WTC11 (cell line): ENCODE results near the gene KIAA1328. TPM values are rescaled to one million over a fixed set of nuclear protein-coding genes. Genes with fewer than 3 reads are reported as not detected.

Experiments
- ATAC-seq: fragments of 200-7000 bp; cut with Tn5 transposase; 2 replicates; pipeline ENCODE4 v1.10.0; 2021; ENCODE audit warnings: mild to moderate bottlenecking, moderate library complexity
- CTCF ChIA-PET: fragments of 300-600 bp; sonication (Branson Sonifier 250); formaldehyde crosslinking; loops from one replicate; lab custom pipeline; 2021; ENCODE audit warnings: antibody characterized with exemption; lab: Charles Lee
- POLR2A ChIA-PET: fragments of 350-600 bp; sonication (Branson Sonifier 250); formaldehyde crosslinking; loops from one replicate; lab custom pipeline; 2021; ENCODE audit warnings: antibody characterized with exemption; lab: Charles Lee
- DNase-seq: peaks from one replicate; pipeline ENCODE4 v3.0.0; 2021; ENCODE audit warnings: low spot score
- H3K27ac Mint-ChIP-seq: 2 replicates; pipeline ENCODE4 v1.8.0; 2021; ENCODE audit warnings: mixed read lengths
- H3K27me3 Mint-ChIP-seq: 2 replicates; pipeline ENCODE4 v1.8.0; 2021; ENCODE audit warnings: low read depth, mild to moderate bottlenecking, moderate library complexity, mixed read lengths
- H3K36me3 Mint-ChIP-seq: 2 replicates; pipeline ENCODE4 v1.8.0; 2021; ENCODE audit warnings: mixed read lengths
- H3K4me1 Mint-ChIP-seq: 2 replicates; pipeline ENCODE4 v1.8.0; 2022; ENCODE audit warnings: mixed read lengths
- H3K4me3 Mint-ChIP-seq: 2 replicates; pipeline ENCODE4 v1.8.0; 2021; ENCODE audit warnings: mild to moderate bottlenecking, moderate library complexity, mixed read lengths
- H3K9me3 Mint-ChIP-seq: 2 replicates; pipeline ENCODE4 v1.8.0; 2021; ENCODE audit warnings: mixed read lengths
- ATF1 ChIP-seq: sonication (generic); formaldehyde crosslinking; IDR thresholded peaks from 2 replicates; pipeline ENCODE4 v1.8.1; 2023; ENCODE audit warnings: mild to moderate bottlenecking, moderate library complexity, missing genetic modification reagents
- CDX4 ChIP-seq: fragments of 250-450 bp; sonication (Bioruptor Pico); IDR thresholded peaks from 2 replicates; pipeline ENCODE4 v1.9.0; 2021; ENCODE audit warnings: moderate library complexity, mild to moderate bottlenecking, inconsistent platforms, borderline replicate concordance
- CREM ChIP-seq: sonication (generic); formaldehyde crosslinking; IDR thresholded peaks from 2 replicates; pipeline ENCODE4 v1.8.1; 2022; ENCODE audit warnings: mild to moderate bottlenecking, missing genetic modification reagents, moderate library complexity
- CTCF ChIP-seq: fragments of 200-600 bp; IDR thresholded peaks from 2 replicates; pipeline ENCODE4 v1.8.0; 2022; ENCODE audit warnings: antibody characterized with exemption
- E2F1 ChIP-seq: sonication (generic); formaldehyde crosslinking; IDR thresholded peaks from 2 replicates; pipeline ENCODE4 v1.8.0; 2022; ENCODE audit warnings: mild to moderate bottlenecking, missing genetic modification reagents
- GABPB1 ChIP-seq: sonication (generic); formaldehyde crosslinking; IDR thresholded peaks from 2 replicates; pipeline ENCODE4 v1.8.1; 2023; ENCODE audit warnings: mild to moderate bottlenecking, missing genetic modification reagents
- GTF2I ChIP-seq: fragments of 250-450 bp; sonication (Bioruptor Pico); conservative IDR thresholded peaks from 2 replicates; pipeline ENCODE4 v1.4.0; 2021; ENCODE audit warnings: mild to moderate bottlenecking
- IRF2 ChIP-seq: sonication (generic); formaldehyde crosslinking; IDR thresholded peaks from 2 replicates; pipeline ENCODE4 v1.8.0; 2022; ENCODE audit warnings: low read depth, missing genetic modification reagents, borderline replicate concordance
- MAX ChIP-seq: sonication (generic); formaldehyde crosslinking; IDR thresholded peaks from 2 replicates; pipeline ENCODE4 v1.8.0; 2022; ENCODE audit warnings: mild to moderate bottlenecking, missing genetic modification reagents
- MYBL2 ChIP-seq: sonication (generic); formaldehyde crosslinking; IDR thresholded peaks from 2 replicates; pipeline ENCODE4 v1.8.1; 2023; ENCODE audit warnings: mild to moderate bottlenecking, moderate library complexity, missing genetic modification reagents
- NFE2L1 ChIP-seq: sonication (generic); formaldehyde crosslinking; IDR thresholded peaks from 2 replicates; pipeline ENCODE4 v1.8.1; 2023; ENCODE audit warnings: missing genetic modification reagents
- NR2C2 ChIP-seq: sonication (generic); formaldehyde crosslinking; IDR thresholded peaks from 2 replicates; pipeline ENCODE4 v1.8.0; 2022; ENCODE audit warnings: mild to moderate bottlenecking, missing genetic modification reagents
- OVOL2 ChIP-seq: fragments of 250-450 bp; sonication (Bioruptor Pico); IDR thresholded peaks from 2 replicates; pipeline ENCODE4 v1.9.0; 2021; ENCODE audit warnings: mild to moderate bottlenecking, borderline replicate concordance
- TP53 ChIP-seq: sonication (generic); formaldehyde crosslinking; IDR thresholded peaks from 2 replicates; pipeline ENCODE4 v1.8.1; 2023; ENCODE audit warnings: mild to moderate bottlenecking, missing genetic modification reagents
- USF1 ChIP-seq: sonication (generic); formaldehyde crosslinking; IDR thresholded peaks from 2 replicates; pipeline ENCODE4 v1.8.0; 2022; ENCODE audit warnings: mild to moderate bottlenecking, missing genetic modification reagents
- ZBTB21 ChIP-seq: sonication (generic); formaldehyde crosslinking; IDR thresholded peaks from 2 replicates; pipeline ENCODE4 v1.8.1; 2023; ENCODE audit warnings: mild to moderate bottlenecking, missing genetic modification reagents, borderline replicate concordance
- ZBTB43 ChIP-seq: sonication (generic); formaldehyde crosslinking; IDR thresholded peaks from 2 replicates; pipeline ENCODE4 v1.8.1; 2023; ENCODE audit warnings: mild to moderate bottlenecking, missing genetic modification reagents
- ZNF423 ChIP-seq: fragments of 250-450 bp; sonication (Bioruptor Pico); IDR thresholded peaks from 2 replicates; pipeline ENCODE4 v2.1.2; 2022; ENCODE audit warnings: mild to moderate bottlenecking, moderate library complexity
- ZNF512 ChIP-seq: sonication (generic); formaldehyde crosslinking; IDR thresholded peaks from 2 replicates; pipeline ENCODE4 v1.8.1; 2022; ENCODE audit warnings: missing genetic modification reagents, borderline replicate concordance
- total RNA-seq: library from RNA; stranded (reverse); gene quantifications from 3 replicates; pipeline ENCODE4 v1.2.3, GENCODE V29; 2021
- TF ChIP-seq, protein P1 (sequence below): fragments of 250-450 bp; sonication (Bioruptor Pico); IDR thresholded peaks from 2 replicates; pipeline ENCODE4 v2.1.2; 2022; ENCODE audit warnings: mild to moderate bottlenecking, moderate library complexity

Gene KIAA1328
- total RNA-seq, 1 experiment from 2014 or later: 4.8 TPM

GRCh38 chr18:37210781-37211180 lies 381.9 kb downstream of the KIAA1328 start:
- peaks cover 79% of the 10 kb centered on the region for H3K27me3 Mint-ChIP-seq
- DNase-seq (no peak), ATAC-seq (no peak)
- no peak for TF ChIP-seq ZBTB21 (CRISPR knock-in tag)
- TF ChIP-seq MAX (CRISPR knock-in tag): no peak
- no peak for TF ChIP-seq MYBL2 (CRISPR knock-in tag)
- ChIA-PET CTCF (no interaction called here), POLR2A (no interaction called here)
- peaks cover 6% of the 10 kb centered on the region for H3K36me3 Mint-ChIP-seq
- no peak overlapping the region for H3K4me3 Mint-ChIP-seq
- H3K9me3 Mint-ChIP-seq: peaks cover 7% of the 10 kb centered on the region
- no peak overlapping the region for H3K27ac Mint-ChIP-seq
- peaks cover 2% of the 10 kb centered on the region; the same call in 1 of the 2 replicates for H3K4me1 Mint-ChIP-seq

- peak; percentile 79 for ATAC-seq
- POLR2A ChIA-PET: no interaction called here
- peaks cover 9% of the 10 kb centered on the region for H3K36me3 Mint-ChIP-seq
- DNase-seq: no peak
- CTCF ChIA-PET: interaction anchor here (0.8 to 1.5 kb wide), 5 partner anchors 39 to 276 kb away, joined by 3 to 4 read pairs (median 3); no protein-coding TSS in a partner anchor
- peaks cover 26% of the 10 kb centered on the region for H3K4me1 Mint-ChIP-seq
- peaks cover 100% of the 10 kb centered on the region for H3K27me3 Mint-ChIP-seq
- H3K4me3 Mint-ChIP-seq: peak overlapping the region; percentile 32
- peaks cover 7% of the 10 kb centered on the region for H3K9me3 Mint-ChIP-seq
- no peak for TF ChIP-seq ZBTB43 (CRISPR knock-in tag)
- no peak for TF ChIP-seq IRF2 (CRISPR knock-in tag)
- TF ChIP-seq USF1 (CRISPR knock-in tag): no peak
- no peak for TF ChIP-seq GABPB1 (CRISPR knock-in tag)
- TF ChIP-seq E2F1 (CRISPR knock-in tag): no peak
- TF ChIP-seq, protein P1, sequence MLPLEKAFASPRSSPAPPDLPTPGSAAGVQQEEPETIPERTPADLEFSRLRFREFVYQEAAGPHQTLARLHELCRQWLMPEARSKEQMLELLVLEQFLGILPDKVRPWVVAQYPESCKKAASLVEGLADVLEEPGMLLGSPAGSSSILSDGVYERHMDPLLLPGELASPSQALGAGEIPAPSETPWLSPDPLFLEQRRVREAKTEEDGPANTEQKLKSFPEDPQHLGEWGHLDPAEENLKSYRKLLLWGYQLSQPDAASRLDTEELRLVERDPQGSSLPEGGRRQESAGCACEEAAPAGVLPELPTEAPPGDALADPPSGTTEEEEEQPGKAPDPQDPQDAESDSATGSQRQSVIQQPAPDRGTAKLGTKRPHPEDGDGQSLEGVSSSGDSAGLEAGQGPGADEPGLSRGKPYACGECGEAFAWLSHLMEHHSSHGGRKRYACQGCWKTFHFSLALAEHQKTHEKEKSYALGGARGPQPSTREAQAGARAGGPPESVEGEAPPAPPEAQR: no peak
- TF ChIP-seq NR2C2 (CRISPR knock-in tag): no peak
- no peak for TF ChIP-seq OVOL2 (CRISPR knock-in tag)
- TF ChIP-seq NFE2L1: no peak
- no peak for TF ChIP-seq GTF2I
- TF ChIP-seq ATF1 (CRISPR knock-in tag): no peak
- H3K27ac Mint-ChIP-seq: no peak overlapping the region
Observed at GRCh38 chr18:37218022-37218590, 389.2 kb downstream of the KIAA1328 start.

GRCh38 chr18:37219257-37219656 lies 390.3 kb downstream of the KIAA1328 start:
- H3K4me3 Mint-ChIP-seq: no peak overlapping the region
- H3K27me3 Mint-ChIP-seq: peaks cover 100% of the 10 kb centered on the region
- ChIA-PET POLR2A (no interaction called here), CTCF (interaction anchor here (0.8 to 1.5 kb wide), 5 partner anchors 38 to 277 kb away, joined by 3 to 4 read pairs (median 3); no protein-coding TSS in a partner anchor)
- ATAC-seq (no peak), DNase-seq (no peak)
- no peak overlapping the region for H3K27ac Mint-ChIP-seq
- no peaks in the 10 kb centered on the region for H3K9me3 Mint-ChIP-seq
- peaks cover 26% of the 10 kb centered on the region for H3K4me1 Mint-ChIP-seq
- H3K36me3 Mint-ChIP-seq: peaks cover 6% of the 10 kb centered on the region; the same call in 1 of the 2 replicates
- TF ChIP-seq CTCF: no peak
- no peak for TF ChIP-seq CDX4 (CRISPR knock-in tag)
- TF ChIP-seq TP53 (CRISPR knock-in tag): no peak
- TF ChIP-seq NR2C2 (CRISPR knock-in tag): no peak
- TF ChIP-seq ZNF512: no peak
- no peak for TF ChIP-seq ZNF423
- no peak for TF ChIP-seq CREM (CRISPR knock-in tag)
